ENCODE data around the gene B3GNT8. TPM values are rescaled to one million over a fixed set of nuclear protein-coding genes. Genes with fewer than 3 reads are reported as not detected.

B3GNT8 gene
- total and polyA plus RNA-seq, 2 of the 4 experiments (the other 2 are of a cell fraction) = 0.36 TPM

GRCh38 chr19:41411968-41412265, 15.3 kb downstream of the B3GNT8 start:
- no peaks in the 10 kb centered on the region for H4K20me1 ChIP-seq (ENCODE audit: insufficient read depth, low read length)
- no peaks in the 10 kb centered on the region; the same call in 1 of the 2 replicates for H3K9me1 ChIP-seq (ENCODE audit: insufficient read depth, low read length)
- H3K23ac ChIP-seq (ENCODE audit: low read depth, low read length) = no peak overlapping the region
- CTCF ChIA-PET = no interaction called here
- DNase-seq (no peak), ATAC-seq (ENCODE audit: low read depth) (no peak)
- no peak overlapping the region for H2AK9ac ChIP-seq (replicated peaks; ENCODE audit: low read depth, low read length, poor library complexity)
- H2BK120ac ChIP-seq (ENCODE audit: low read depth, low read length) = no peak overlapping the region
- BruUV-seq (replicated peaks) = no TSS peak
- no peak overlapping the region for H3K4me2 ChIP-seq (ENCODE audit: low read depth, low read length)
- WGBS, 2 experiments (ENCODE audit: extremely low coverage in 2 of 2, insufficient read length in 1 of 2) = 100% methylated on average over 3 of the region's 11 CpGs; no CpG with 5 or more reads in 1 of the 2 experiments
- intact Hi-C loops (cut with micrococcal nuclease) = no loop called here
- TF ChIP-seq CHD1 (IDR thresholded peaks at IDR 0.05; ENCODE audit: low read depth, low read length) (no peak), MAFK (IDR thresholded peaks at IDR 0.05; ENCODE audit: low read depth, low read length) (no peak), MXI1 (IDR thresholded peaks at IDR 0.05; ENCODE audit: borderline replicate concordance, low read depth, low read length) (no peak), RAD21 (IDR thresholded peaks at IDR 0.05; ENCODE audit: low read length) (no peak), USF2 (IDR thresholded peaks at IDR 0.05; ENCODE audit: low read depth, low read length) (no peak), MAZ (IDR thresholded peaks at IDR 0.05; ENCODE audit: borderline replicate concordance, low read depth, low read length) (no peak), FOS (IDR thresholded peaks at IDR 0.05; ENCODE audit: low read depth, low read length) (no peak)
- no peak overlapping the region for H3K18ac ChIP-seq (ENCODE audit: low read depth, low read length)
- H4K8ac ChIP-seq (ENCODE audit: low read depth in 2 of 2, low read length in 2 of 2) = no peak overlapping the region
- POLR2A ChIA-PET (ENCODE audit: unreplicated experiment) = no interaction called here
- H3K79me1 ChIP-seq (ENCODE audit: low read depth in 1 of 2, low read length in 2 of 2) = no peaks in the 10 kb centered on the region; a peak in 1 of 4 replicates
- H3K27me3 ChIP-seq (ENCODE audit: control insufficient read depth, insufficient read depth, low read length) = no peaks in the 10 kb centered on the region
- H2BK5ac ChIP-seq (ENCODE audit: low read depth, low read length, poor library complexity, severe bottlenecking) = no peak overlapping the region
- H4K91ac ChIP-seq (ENCODE audit: insufficient read depth, low read depth, low read length) = no peak overlapping the region
- H3K56ac ChIP-seq (ENCODE audit: extremely low read depth, insufficient read depth, low read length) = no peak overlapping the region
- peaks cover 4% of the 10 kb centered on the region for H3K4me1 ChIP-seq (ENCODE audit: control insufficient read depth, insufficient read depth, low read length)
- no peak overlapping the region for H3K4ac ChIP-seq (ENCODE audit: low read depth, low read length)
- H4K5ac ChIP-seq (ENCODE audit: low read depth, low read length) = no peak overlapping the region
- H2AK5ac ChIP-seq (ENCODE audit: low read depth, low read length) = no peak overlapping the region
- H3K9me3 ChIP-seq (ENCODE audit: control insufficient read depth, insufficient read depth, low read length) = no peaks in the 10 kb centered on the region
- dilution Hi-C loops (cut with HindIII; ENCODE audit: low sequenced_read_pairs, unreplicated experiment) = no loop called here
- H3K27ac ChIP-seq (ENCODE audit: insufficient read depth, low read length) = no peak overlapping the region
- H3K4me3 ChIP-seq (ENCODE audit: insufficient read depth, low read depth, low read length) = no peak overlapping the region
- H2AFZ ChIP-seq (replicated peaks; ENCODE audit: low read length, poor library complexity) = no peak overlapping the region
- no peak overlapping the region for H2BK15ac ChIP-seq (ENCODE audit: low read depth, low read length)
- H3K36me3 ChIP-seq (ENCODE audit: control insufficient read depth, insufficient read depth, low read length) = peaks cover 41% of the 10 kb centered on the region
- H3K9ac ChIP-seq (ENCODE audit: low read depth, low read length) = no peak overlapping the region
- H3K14ac ChIP-seq (replicated peaks; ENCODE audit: low read depth, low read length) = no peak overlapping the region
- in situ Hi-C loops (cut with MboI; ENCODE audit: low sequenced_read_pairs) = no loop called here
- no peak overlapping the region for H2BK20ac ChIP-seq (ENCODE audit: low read depth, low read length)
